OCI-LY3 (cell line): ENCODE measurements around the gene CREB3.

ENCODE experiments used
- H2AFZ ChIP-seq: fragments of 200-600, 300-600 bp; shearing (Covaris generic); 2 replicates; pipeline ENCODE4 v1.6.0; 2014; ENCODE audit warnings: antibody characterized with exemption, low read depth, low read length
- H3K27ac ChIP-seq: fragments of 200-600, 300-600 bp; sonication (generic); 2 replicates; pipeline ENCODE4 v1.5.1; 2014; ENCODE audit warnings: mild to moderate bottlenecking, low read length, moderate library complexity, mixed read lengths
- H3K27me3 ChIP-seq: fragments of 200-600, 300-600 bp; sonication (generic); 2 replicates; pipeline ENCODE4 v1.6.1; 2014; ENCODE audit warnings: low read depth, low read length, mixed read lengths
- H3K36me3 ChIP-seq: fragments of 200-600, 300-600 bp; sonication (generic); replicated peaks from 2 replicates; pipeline ENCODE3; 2014; ENCODE audit warnings: low read depth, low read length, mixed read lengths
- H3K4me1 ChIP-seq: fragments of 300-600, 200-600 bp; sonication (generic); 2 replicates; pipeline ENCODE4 v1.6.1; 2014; ENCODE audit warnings: low read length, mixed read lengths
- H3K4me2 ChIP-seq: fragments of 200-600, 300-600 bp; sonication (generic); 2 replicates; pipeline ENCODE4 v1.6.1; 2014; ENCODE audit warnings: low read length, mixed read lengths
- H3K4me3 ChIP-seq: fragments of 300-600, 200-600 bp; sonication (generic); 2 replicates; pipeline ENCODE4 v1.5.1; 2014; ENCODE audit warnings: antibody characterized with exemption, mild to moderate bottlenecking, low read length, moderate library complexity
- H3K79me2 ChIP-seq: fragments of 300-600, 200-600 bp; shearing (Covaris generic); 2 replicates; pipeline ENCODE4 v1.6.1; 2014; ENCODE audit warnings: mild to moderate bottlenecking, low read length, mixed read lengths
- H3K9ac ChIP-seq: fragments of 300-600, 200-600 bp; shearing (Covaris generic); 2 replicates; pipeline ENCODE4 v1.6.0; 2014; ENCODE audit warnings: mild to moderate bottlenecking, low read length, moderate library complexity
- H3K9me3 ChIP-seq: fragments of 200-600, 300-600 bp; shearing (Covaris generic); 2 replicates; pipeline ENCODE4 v1.6.1; 2014; ENCODE audit warnings: low read length, mixed read lengths; ENCODE audit not compliant: insufficient read depth
- H4K20me1 ChIP-seq: fragments of 200-600, 300-600 bp; sonication (generic); 2 replicates; pipeline ENCODE4 v1.6.1; 2016; ENCODE audit warnings: low read length, mixed read lengths; ENCODE audit not compliant: insufficient read depth
- CTCF ChIP-seq: fragments of 200-600, 300-600 bp; sonication (generic); IDR thresholded peaks from 2 replicates; pipeline ENCODE4 v1.5.1; 2014; ENCODE audit warnings: antibody characterized with exemption, low read length, low read depth
- EZH2phosphoT487 ChIP-seq: fragments of 200-600 bp; shearing (Covaris generic); IDR thresholded peaks from 2 replicates; pipeline ENCODE4 v1.6.1; 2018; ENCODE audit warnings: antibody characterized with exemption, mixed run types, low read depth

The CREB3 gene

GRCh38 chr9:35743880-35744518, 11.5 kb downstream of the CREB3 start:
- peaks cover 25% of the 10 kb centered on the region for H3K4me1 ChIP-seq
- H3K4me2 ChIP-seq, result no peak overlapping the region
- no peak for TF ChIP-seq CTCF
- TF ChIP-seq EZH2phosphoT487, result no peak
- no peak overlapping the region for H3K4me3 ChIP-seq
- peaks cover 17% of the 10 kb centered on the region for H4K20me1 ChIP-seq
- H3K9ac ChIP-seq, result no peak overlapping the region
- H3K9me3 ChIP-seq, result no peaks in the 10 kb centered on the region
- H2AFZ ChIP-seq, result no peak overlapping the region
- peaks cover 38% of the 10 kb centered on the region for H3K79me2 ChIP-seq
- peaks cover 25% of the 10 kb centered on the region for H3K36me3 ChIP-seq
- H3K27me3 ChIP-seq, result no peaks in the 10 kb centered on the region
- H3K27ac ChIP-seq, result no peak overlapping the region

GRCh38 chr9:35745569-35745968, 13.1 kb downstream of the CREB3 start:
- Histone ChIP-seq H3K27ac (no peak overlapping the region), H3K4me1 (peaks cover 33% of the 10 kb centered on the region), H3K9ac (no peak overlapping the region), H3K4me3 (no peak overlapping the region), H2AFZ (no peak overlapping the region), H3K4me2 (no peak overlapping the region), H3K36me3 (peaks cover 20% of the 10 kb centered on the region), H3K79me2 (peaks cover 50% of the 10 kb centered on the region), H3K9me3 (no peaks in the 10 kb centered on the region), H3K27me3 (no peaks in the 10 kb centered on the region), H4K20me1 (peaks cover 17% of the 10 kb centered on the region)
- TF ChIP-seq CTCF (no peak), EZH2phosphoT487 (no peak)

- H3K4me2 ChIP-seq, result peak overlapping the region; percentile 90
- TF ChIP-seq CTCF (no peak), EZH2phosphoT487 (no peak)
- no peak overlapping the region for H3K9ac ChIP-seq
- H3K79me2 ChIP-seq, result peaks cover 50% of the 10 kb centered on the region
- H4K20me1 ChIP-seq, result peaks cover 17% of the 10 kb centered on the region
- peak overlapping the region; percentile 90; the same call in 1 of the 2 replicates for H3K4me3 ChIP-seq
- no peak overlapping the region for H2AFZ ChIP-seq
- H3K9me3 ChIP-seq, result no peaks in the 10 kb centered on the region
- H3K27ac ChIP-seq, result no peak overlapping the region
- peaks cover 33% of the 10 kb centered on the region for H3K4me1 ChIP-seq
- peaks cover 26% of the 10 kb centered on the region for H3K36me3 ChIP-seq
- H3K27me3 ChIP-seq, result no peaks in the 10 kb centered on the region
These were observed 14.1 kb downstream of the CREB3 start for GRCh38 chr9:35746583-35746982.

GRCh38 chr9:35748242-35748857, 15.9 kb downstream of the CREB3 start:
- Histone ChIP-seq H2AFZ (0 out of 2 replicates have a peak overlapping the region, but pooled peaks have one; percentile 32), H3K27me3 (no peaks in the 10 kb centered on the region), H3K4me1 (peaks cover 33% of the 10 kb centered on the region), H3K36me3 (peaks cover 22% of the 10 kb centered on the region), H3K9ac (peak overlapping the region; percentile 85), H3K9me3 (no peaks in the 10 kb centered on the region), H3K79me2 (peaks cover 50% of the 10 kb centered on the region), H3K4me3 (peak overlapping the region; percentile 90), H3K27ac (peak overlapping the region; percentile 54; the same call in 1 of the 2 replicates), H3K4me2 (peak overlapping the region; percentile 90), H4K20me1 (peaks cover 17% of the 10 kb centered on the region)
- TF ChIP-seq CTCF, result no peak
